Uterus (tissue), 4 donors: ENCODE results near the gene MIDN. TPM values are rescaled to one million over a fixed set of nuclear protein-coding genes. Genes with fewer than 3 reads are reported as not detected.

Experiments
- DNase-seq, 2 donors: peaks; one replicate each; pipeline ENCODE4 v3.0.0-alpha.2; 2019 to 2020
- H3K27ac ChIP-seq, 2 donors: fragments of 200-600 bp; sonication (generic); 1 replicate in 1 of 2; 2 replicates in 1 of 2; pipeline ENCODE4 v1.5.1; 2016 to 2018
- H3K27me3 ChIP-seq, 2 donors: fragments of 200-600 bp; sonication (generic); one replicate each; pipeline ENCODE4 v1.5.1; 2018 to 2019; ENCODE audit warnings: control low read depth in 1 of 2
- H3K36me3 ChIP-seq, 2 donors: fragments of 200-600 bp; sonication (generic); one replicate each; pipeline ENCODE4 v1.5.1; 2019; ENCODE audit warnings: control low read depth in 1 of 2
- H3K4me1 ChIP-seq, 2 donors: fragments of 200-600 bp; sonication (generic); one replicate each; pipeline ENCODE4 v1.5.1; 2018 to 2019; ENCODE audit warnings: control low read depth in 1 of 2
- H3K4me3 ChIP-seq, 2 donors: fragments of 200-600 bp; sonication (generic); 1 replicate in 1 of 2; 2 replicates in 1 of 2; pipeline ENCODE4 v1.5.1; 2018 to 2019; ENCODE audit warnings: mild to moderate bottlenecking in 1 of 2
- H3K9me3 ChIP-seq, 2 donors: fragments of 200-600 bp; sonication (generic); one replicate each; pipeline ENCODE4 v1.5.1; 2019; ENCODE audit warnings: control low read depth in 1 of 2
- CTCF ChIP-seq, 4 experiments: fragments of 200-600 bp in 2 of 4; fragments of 450-650 bp in 2 of 4; sonication (generic) in 2 of 4; IDR thresholded peaks; one replicate each; pipeline ENCODE4 v1.5.1; 2016 to 2019; ENCODE audit warnings: antibody characterized with exemption in 4 of 4, mild to moderate bottlenecking in 2 of 4, moderate library complexity in 1 of 4
- POLR2A ChIP-seq, 2 donors: fragments of 450-650 bp; IDR thresholded peaks; one replicate each; pipeline ENCODE4 v1.6.1; 2016; ENCODE audit warnings: antibody characterized with exemption in 2 of 2, mild to moderate bottlenecking in 1 of 2, moderate library complexity in 1 of 2
- intact Hi-C: fragments of 100-400 bp; cut with DNase I; formaldehyde crosslinking; loops from one replicate; pipeline ENCODE4 v1.15.1; 2023; ENCODE audit warnings: low total_unique reads
- total RNA-seq, 4 donors: library from RNA; depleted of rRNA in 3 of 4; stranded (reverse); fragments of >200 nt in 3 of 4; gene quantifications; one replicate each; pipeline versions ENCODE4 v1.1.0 to v1.2.4, GENCODE V29; 2014 to 2023
- donor health status: DM: yes; HTN: yes; CAD: no.

MIDN gene
- total RNA-seq, 4 donors from 2014 or later = 0.77 to 108 (median 15.0) TPM

GRCh38 chr19:1237754-1238368, 10.5 kb upstream of the MIDN start, which contains the start of gene CBARP:
CBARP (minus strand) TSS chr19:1238005; CDS start chr19:1236100, 1,905 bp downstream.
- Histone ChIP-seq H3K9me3 (no peaks in the 10 kb centered on the region), H3K27me3 (peaks cover 0 to 8% of the 10 kb centered on the region in 2 donors), H3K4me3 (peak within 1 kb of the TSS; percentile 39 to 49), H3K4me1 (peaks cover 0 to 21% of the 10 kb centered on the region in 2 donors), H3K36me3 (no peaks in the 10 kb centered on the region), H3K27ac (peak within 1 kb of the TSS; percentile 93 to 97)
- TF ChIP-seq POLR2A (IDR thresholded peaks at IDR 0.05) = no peak
- TF ChIP-seq CTCF (IDR thresholded peaks at IDR 0.05) = no peak
- DNase-seq = peak; percentile 44 to 58
- intact Hi-C loops = no loop called here

- intact Hi-C loops = no loop called here
- Histone ChIP-seq H3K27me3 (peaks cover 0 to 8% of the 10 kb centered on the region in 2 donors), H3K4me1 (peaks cover 0 to 21% of the 10 kb centered on the region in 2 donors), H3K9me3 (no peaks in the 10 kb centered on the region), H3K27ac (peak overlapping the region; percentile 93 to 97), H3K4me3 (peak overlapping the region in 1 of 2 donors; percentile 26), H3K36me3 (no peaks in the 10 kb centered on the region)
- TF ChIP-seq POLR2A (IDR thresholded peaks at IDR 0.05) = no peak
- DNase-seq = peak in 1 of 2 donors; percentile 37
Measured at GRCh38 chr19:1238369-1239303, 9.7 kb upstream of the MIDN start.

- peaks cover 0 to 8% of the 10 kb centered on the region in 2 donors for H3K27me3 ChIP-seq
- H3K27ac ChIP-seq = peak overlapping the region; percentile 93 to 97
- H3K36me3 ChIP-seq = no peaks in the 10 kb centered on the region
- no peak for DNase-seq
- TF ChIP-seq CTCF (IDR thresholded peaks at IDR 0.05) = no peak
- TF ChIP-seq POLR2A (IDR thresholded peaks at IDR 0.05) = no peak
- H3K4me3 ChIP-seq = no peak overlapping the region
- H3K9me3 ChIP-seq = no peaks in the 10 kb centered on the region
- intact Hi-C loops = no loop called here
- H3K4me1 ChIP-seq = peaks cover 0 to 26% of the 10 kb centered on the region in 2 donors
Measured at GRCh38 chr19:1239420-1239795, 9.0 kb upstream of the MIDN start.

GRCh38 chr19:1239796-1240737, 8.3 kb upstream of the MIDN start:
- intact Hi-C loops = no loop called here
- Histone ChIP-seq H3K4me1 (peaks cover 0 to 32% of the 10 kb centered on the region in 2 donors), H3K27ac (peak overlapping the region; percentile 93 to 97), H3K4me3 (peak overlapping the region in 1 of 2 donors; percentile 17), H3K9me3 (no peaks in the 10 kb centered on the region), H3K27me3 (peaks cover 0 to 8% of the 10 kb centered on the region in 2 donors), H3K36me3 (no peaks in the 10 kb centered on the region)
- TF ChIP-seq CTCF (IDR thresholded peaks at IDR 0.05) = peak; percentile 71 to 99 (median 96)
- peak; percentile 24 to 69 for TF ChIP-seq POLR2A (IDR thresholded peaks at IDR 0.05)
- DNase-seq = peak; percentile 86 to 93

GRCh38 chr19:1240925-1241324, 7.5 kb upstream of the MIDN start:
- no peak overlapping the region for H3K4me3 ChIP-seq
- peak overlapping the region; percentile 93 to 97 for H3K27ac ChIP-seq
- intact Hi-C loops = no loop called here
- H3K4me1 ChIP-seq = peaks cover 0 to 33% of the 10 kb centered on the region in 2 donors
- TF ChIP-seq POLR2A (IDR thresholded peaks at IDR 0.05) = no peak
- no peak for TF ChIP-seq CTCF (IDR thresholded peaks at IDR 0.05)
- H3K36me3 ChIP-seq = no peaks in the 10 kb centered on the region
- DNase-seq = peak in 1 of 2 donors; percentile 55
- no peaks in the 10 kb centered on the region for H3K9me3 ChIP-seq
- peaks cover 0 to 8% of the 10 kb centered on the region in 2 donors for H3K27me3 ChIP-seq
